ENCODE measurements around the gene NEK1. TPM values are rescaled to one million over a fixed set of nuclear protein-coding genes. Genes with fewer than 3 reads are reported as not detected.
"Not testable (repeated sequence)": the region's sequence is repeated elsewhere in the genome, so short reads cannot be mapped to it uniquely, and the experiment has no call there.

Gene NEK1
- total RNA-seq, 1 experiment from 2014 or later: 4.7 TPM

DNA sequence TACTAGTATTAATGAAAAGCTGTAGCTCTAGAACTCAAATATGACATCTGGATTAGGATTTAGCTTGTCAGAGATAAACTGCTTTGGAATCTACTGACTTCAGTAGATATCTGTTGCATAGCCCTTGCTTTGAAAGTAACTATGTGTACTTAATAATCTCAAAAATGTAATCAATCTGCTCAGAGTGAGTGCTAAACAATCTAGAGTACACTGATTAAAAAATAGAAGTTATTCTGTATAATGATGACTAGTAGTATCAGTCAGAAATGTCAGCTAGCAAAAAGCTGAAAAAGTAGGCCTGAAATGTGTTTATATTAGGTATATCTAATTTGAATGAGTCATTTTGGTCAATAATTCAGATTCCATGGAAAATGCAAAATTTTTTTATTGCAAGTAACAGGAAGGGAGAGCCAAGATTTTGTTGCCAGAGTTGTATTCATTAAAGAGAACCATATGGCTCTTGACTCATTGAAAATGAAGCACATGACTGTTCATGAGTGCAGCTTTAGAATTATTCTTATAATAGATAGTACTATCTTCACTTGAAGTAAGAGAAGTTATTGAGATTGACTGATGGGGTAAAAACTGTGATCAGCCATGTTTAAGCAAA is 28.0 kb upstream of the NEK1 start:
- Histone ChIP-seq H3K27me3 (ENCODE audit: control insufficient read depth, insufficient read depth, low read length) (no peaks in the 10 kb centered on the region), H3K4me3 (ENCODE audit: insufficient read depth, low read depth, low read length) (no peak overlapping the region), H3K36me3 (replicated peaks; ENCODE audit: control insufficient read depth, insufficient read depth, low read length) (peaks cover 1% of the 10 kb centered on the region; the same call in 1 of the 2 replicates)
- no peak for DNase-seq

GRCh38 chr4:169634975-169635374 is 22.6 kb upstream of the NEK1 start:
- Histone ChIP-seq H3K27me3 (ENCODE audit: control insufficient read depth, insufficient read depth, low read length) (no peaks in the 10 kb centered on the region), H3K4me3 (ENCODE audit: insufficient read depth, low read depth, low read length) (no peak overlapping the region), H3K36me3 (replicated peaks; ENCODE audit: control insufficient read depth, insufficient read depth, low read length) (peaks cover 1% of the 10 kb centered on the region; the same call in 1 of the 2 replicates)
- no peak for DNase-seq

- DNase-seq: no peak
- Histone ChIP-seq H3K4me3 (ENCODE audit: insufficient read depth, low read depth, low read length) (no peak overlapping the region), H3K36me3 (replicated peaks; ENCODE audit: control insufficient read depth, insufficient read depth, low read length) (no peaks in the 10 kb centered on the region; the same call in 1 of the 2 replicates), H3K27me3 (ENCODE audit: control insufficient read depth, insufficient read depth, low read length) (no peaks in the 10 kb centered on the region)
Measured at GRCh38 chr4:169632896-169633295, 20.5 kb upstream of the NEK1 start.

DNA sequence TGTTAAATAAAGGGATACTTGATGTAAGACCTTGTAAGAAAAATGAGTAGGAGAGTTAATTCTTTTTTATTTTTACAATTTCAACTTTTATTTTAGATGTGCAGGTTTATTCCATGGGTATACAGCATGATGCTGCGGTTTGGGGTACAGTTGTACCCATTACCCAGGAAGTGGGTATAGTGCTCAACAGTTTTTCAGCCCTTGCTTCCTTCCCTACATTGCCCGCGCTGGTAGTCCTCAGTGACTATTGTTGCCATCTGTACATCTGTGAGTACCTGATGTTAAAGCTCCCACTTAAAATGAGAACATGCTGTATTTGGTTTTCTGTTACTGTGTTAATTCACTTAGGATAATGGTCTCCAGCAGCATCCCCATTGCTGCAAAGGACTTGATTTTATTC is 17.7 kb upstream of the NEK1 start:
- no peak for DNase-seq
- Histone ChIP-seq H3K4me3 (ENCODE audit: insufficient read depth, low read depth, low read length) (no peak overlapping the region), H3K36me3 (replicated peaks; ENCODE audit: control insufficient read depth, insufficient read depth, low read length) (no peaks in the 10 kb centered on the region), H3K27me3 (ENCODE audit: control insufficient read depth, insufficient read depth, low read length) (no peaks in the 10 kb centered on the region)

GRCh38 chr4:169628579-169628978 is 16.2 kb upstream of the NEK1 start:
- Histone ChIP-seq H3K4me3 (ENCODE audit: insufficient read depth, low read depth, low read length) (no peak overlapping the region), H3K36me3 (replicated peaks; ENCODE audit: control insufficient read depth, insufficient read depth, low read length) (no peaks in the 10 kb centered on the region), H3K27me3 (ENCODE audit: control insufficient read depth, insufficient read depth, low read length) (no peaks in the 10 kb centered on the region)
- DNase-seq: no peak

DNA sequence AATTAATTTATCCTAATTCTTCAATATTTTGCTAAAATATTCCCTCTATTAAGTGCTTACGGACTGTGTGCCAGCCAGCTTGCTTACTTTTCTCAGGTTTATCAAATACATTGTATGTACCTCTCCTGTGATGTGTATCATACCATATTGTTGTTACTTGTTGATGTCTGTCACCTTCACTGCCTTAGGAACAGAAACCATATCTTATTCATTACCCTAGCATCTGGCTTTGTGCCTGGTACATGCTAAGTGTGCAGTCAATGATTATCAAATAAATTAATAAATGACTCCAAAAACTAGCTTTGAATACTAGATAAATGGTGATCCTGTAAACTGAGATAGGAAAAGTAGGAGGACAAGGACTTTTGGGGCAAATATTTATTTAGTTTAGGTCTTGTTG is 14.9 kb upstream of the NEK1 start:
- no peaks in the 10 kb centered on the region for H3K36me3 ChIP-seq (replicated peaks; ENCODE audit: control insufficient read depth, insufficient read depth, low read length)
- H3K4me3 ChIP-seq (ENCODE audit: insufficient read depth, low read depth, low read length): no peak overlapping the region
- H3K27me3 ChIP-seq (ENCODE audit: control insufficient read depth, insufficient read depth, low read length): no peaks in the 10 kb centered on the region
- no peak for DNase-seq

DNA sequence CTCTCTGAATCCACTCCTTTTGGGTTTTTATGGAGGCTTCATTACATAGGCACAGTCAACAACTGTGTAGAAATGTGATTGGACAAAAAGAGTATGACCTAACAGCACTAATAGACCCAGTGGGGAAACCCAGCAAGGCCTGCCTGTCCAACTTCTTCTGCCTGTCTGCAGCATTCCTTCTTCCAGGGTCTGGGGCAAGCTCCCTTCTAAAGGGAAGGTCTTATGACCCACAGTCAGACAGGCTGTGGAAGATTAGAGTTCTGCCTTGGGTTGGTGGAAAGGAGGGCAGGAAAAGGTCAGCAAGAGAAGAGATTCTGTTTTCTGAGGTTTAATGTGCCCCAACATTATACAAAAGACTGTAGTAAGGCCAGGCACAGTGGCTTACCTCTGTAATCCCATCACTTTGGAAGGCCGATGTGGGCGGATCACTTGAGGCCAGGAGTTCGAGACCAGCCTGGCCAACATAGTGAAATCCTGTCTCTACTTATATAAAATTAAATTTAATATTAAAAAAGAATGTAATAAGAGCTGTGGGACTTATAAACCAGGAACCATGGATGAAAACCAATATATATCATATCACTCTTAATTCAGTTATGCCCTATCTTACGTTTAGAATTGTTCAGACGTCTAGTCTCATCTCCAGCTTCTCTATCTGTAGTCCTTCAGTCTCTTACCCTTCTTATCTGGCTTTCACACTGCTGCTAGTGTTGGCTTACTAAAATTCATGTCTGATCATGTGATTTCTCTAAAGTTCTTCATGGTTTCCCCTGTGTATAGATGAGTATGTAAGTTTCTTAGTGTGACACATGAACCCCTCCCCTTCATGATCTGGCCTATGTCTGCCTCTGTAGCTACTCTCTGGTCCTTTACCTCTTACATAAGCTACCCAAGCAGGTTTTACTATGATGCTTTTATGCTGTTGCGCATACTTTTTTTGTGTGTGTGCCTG is 14.2 kb upstream of the NEK1 start:
- H3K36me3 ChIP-seq (replicated peaks; ENCODE audit: control insufficient read depth, insufficient read depth, low read length): no peaks in the 10 kb centered on the region
- H3K27me3 ChIP-seq (ENCODE audit: control insufficient read depth, insufficient read depth, low read length): no peaks in the 10 kb centered on the region
- DNase-seq: no peak
- H3K4me3 ChIP-seq (ENCODE audit: insufficient read depth, low read depth, low read length): no peak overlapping the region

GRCh38 chr4:169625886-169626285 is 13.5 kb upstream of the NEK1 start:
- Histone ChIP-seq H3K36me3 (replicated peaks; ENCODE audit: control insufficient read depth, insufficient read depth, low read length) (no peaks in the 10 kb centered on the region), H3K4me3 (ENCODE audit: insufficient read depth, low read depth, low read length) (no peak overlapping the region), H3K27me3 (ENCODE audit: control insufficient read depth, insufficient read depth, low read length) (no peaks in the 10 kb centered on the region)
- no peak for DNase-seq

GRCh38 chr4:169624012-169624411 is 11.6 kb upstream of the NEK1 start:
- H3K27me3 ChIP-seq (ENCODE audit: control insufficient read depth, insufficient read depth, low read length); H3K36me3 ChIP-seq (replicated peaks; ENCODE audit: control insufficient read depth, insufficient read depth, low read length); H3K4me3 ChIP-seq (ENCODE audit: insufficient read depth, low read depth, low read length); DNase-seq: not testable (repeated sequence)

DNA sequence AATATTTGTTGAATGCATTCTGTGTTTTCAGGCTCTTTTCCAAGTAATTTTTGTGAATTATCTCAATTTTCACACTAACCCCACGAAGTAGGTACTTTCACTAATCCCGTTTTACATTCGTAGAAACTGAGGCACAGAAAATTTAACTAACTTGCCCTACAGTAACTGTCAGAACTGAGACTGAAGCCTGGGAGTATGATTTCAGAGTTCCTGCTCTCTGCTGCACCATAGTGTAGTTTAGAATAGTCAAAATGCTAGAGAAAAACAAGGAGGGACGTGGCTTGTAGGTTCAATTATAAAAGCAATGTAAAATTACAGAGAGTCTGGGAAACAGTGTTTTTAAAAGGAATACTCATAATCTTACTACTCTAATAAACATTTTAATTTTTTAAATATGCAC is 10.2 kb upstream of the NEK1 start:
- no peak overlapping the region for H3K4me3 ChIP-seq (ENCODE audit: insufficient read depth, low read depth, low read length)
- H3K36me3 ChIP-seq (replicated peaks; ENCODE audit: control insufficient read depth, insufficient read depth, low read length): no peaks in the 10 kb centered on the region
- H3K27me3 ChIP-seq (ENCODE audit: control insufficient read depth, insufficient read depth, low read length): no peaks in the 10 kb centered on the region
- DNase-seq: no peak

DNA sequence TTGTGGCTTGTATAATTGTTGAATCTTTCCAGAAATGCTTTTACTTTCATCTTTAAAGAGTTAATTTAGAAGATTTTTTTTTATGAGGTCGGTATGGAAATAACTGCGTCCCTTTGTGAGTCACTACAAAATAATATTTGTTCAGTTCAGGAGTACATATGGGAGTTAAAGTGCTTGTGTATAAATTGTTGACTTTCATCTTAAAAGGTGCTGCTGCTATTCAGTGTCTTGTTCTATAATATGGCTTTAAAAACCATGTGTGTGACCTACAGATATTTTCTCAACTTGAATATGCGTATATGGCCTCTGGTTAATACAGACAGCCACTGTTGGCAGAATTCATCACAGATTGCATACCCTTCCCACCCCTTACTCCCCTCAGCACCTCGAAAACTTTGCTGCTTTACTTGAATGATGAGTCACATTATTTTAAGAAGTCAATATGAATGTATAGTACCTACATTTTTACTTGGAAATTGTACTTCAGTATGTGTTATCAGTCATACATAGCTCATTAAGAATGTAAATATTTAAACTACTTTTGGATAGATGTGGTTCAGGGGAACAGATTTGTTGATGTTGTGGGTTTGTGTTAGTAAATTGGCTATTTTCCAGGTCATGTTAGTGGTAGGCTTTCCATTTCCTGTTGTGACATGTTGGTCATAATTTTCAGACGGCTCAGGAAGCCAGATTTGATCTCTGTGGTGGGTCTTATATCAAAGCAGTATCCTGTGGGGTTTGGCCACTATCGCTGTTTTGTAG is 9.5 kb upstream of the NEK1 start:
- no peak for DNase-seq
- no peaks in the 10 kb centered on the region for H3K27me3 ChIP-seq (ENCODE audit: control insufficient read depth, insufficient read depth, low read length)

DNA sequence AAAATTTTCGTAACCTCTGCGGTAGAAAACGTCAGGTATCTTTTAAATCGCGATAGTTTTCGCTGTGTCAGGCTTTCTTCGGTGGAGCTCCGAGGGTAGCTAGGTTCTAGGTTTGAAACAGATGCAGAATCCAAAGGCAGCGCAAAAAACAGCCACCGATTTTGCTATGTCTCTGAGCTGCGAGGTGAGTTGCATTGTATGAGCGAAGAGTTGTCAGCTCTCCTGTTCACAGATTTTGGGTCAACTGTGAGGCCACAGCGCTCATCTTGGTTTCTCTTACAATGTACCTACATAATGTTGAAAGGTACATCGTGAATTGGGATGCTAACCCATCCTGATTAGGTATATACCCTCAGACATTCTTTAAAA is 8.5 kb upstream of the NEK1 start:
- Histone ChIP-seq H3K27me3 (ENCODE audit: control insufficient read depth, insufficient read depth, low read length) (no peaks in the 10 kb centered on the region), H3K4me3 (ENCODE audit: insufficient read depth, low read depth, low read length) (peak overlapping the region; percentile 76), H3K36me3 (replicated peaks; ENCODE audit: control insufficient read depth, insufficient read depth, low read length) (no peaks in the 10 kb centered on the region)
- DNase-seq: peak; percentile 14

More for the DNA sequence above, 9.5 kb upstream of the NEK1 start:
- peak overlapping the region; percentile 76 for H3K4me3 ChIP-seq (ENCODE audit: insufficient read depth, low read depth, low read length)
- H3K36me3 ChIP-seq (replicated peaks; ENCODE audit: control insufficient read depth, insufficient read depth, low read length): no peaks in the 10 kb centered on the region

GRCh38 chr4:169619958-169620879 is 7.8 kb upstream of the NEK1 start, which contains the start of gene CLCN3:
Gene CLCN3 (plus strand): TSS chr4:169620578. CDS start chr4:169635929, 15,351 bp downstream.
- peak within 1 kb of the TSS; percentile 76 for H3K4me3 ChIP-seq (ENCODE audit: insufficient read depth, low read depth, low read length)
- no peaks in the 10 kb centered on the region for H3K36me3 ChIP-seq (replicated peaks; ENCODE audit: control insufficient read depth, insufficient read depth, low read length)
- peak; percentile 94 for DNase-seq
- no peaks in the 10 kb centered on the region for H3K27me3 ChIP-seq (ENCODE audit: control insufficient read depth, insufficient read depth, low read length)

- H3K27me3 ChIP-seq (ENCODE audit: control insufficient read depth, insufficient read depth, low read length): no peaks in the 10 kb centered on the region
- H3K4me3 ChIP-seq (ENCODE audit: insufficient read depth, low read depth, low read length): peak overlapping the region; percentile 76
- DNase-seq: peak; percentile 34
- no peaks in the 10 kb centered on the region for H3K36me3 ChIP-seq (replicated peaks; ENCODE audit: control insufficient read depth, insufficient read depth, low read length)
Measured at GRCh38 chr4:169619518-169619957, 7.2 kb upstream of the NEK1 start.
